ENCODE data around the gene CTSZ. TPM values are rescaled to one million over a fixed set of nuclear protein-coding genes. Genes with fewer than 3 reads are reported as not detected.

CTSZ gene
- total and polyA plus RNA-seq, 4 donors: 11.8 to 233 (median 188) TPM

GRCh38 chr20:59004763-59005522 is 2.1 kb downstream of the CTSZ start:
- Histone ChIP-seq H3K9me3 (ENCODE audit: control insufficient read depth in 4 of 4, low read length in 3 of 4) (no peaks in the 10 kb centered on the region), H3K27ac (ENCODE audit: low read depth in 1 of 2, low read length in 2 of 2) (peak overlapping the region; percentile 82 to 92), H3K36me3 (ENCODE audit: control insufficient read depth in 4 of 4, insufficient read depth in 3 of 4, low read depth in 1 of 4, low read length in 3 of 4) (peaks cover 6 to 12% (median 10%) of the 10 kb centered on the region in 4 donors), H3K9ac (ENCODE audit: low read depth in 1 of 2, low read length in 2 of 2) (peak overlapping the region; percentile 52 to 68), H3K4me1 (ENCODE audit: control insufficient read depth in 4 of 4, insufficient read depth in 4 of 4, low read length in 3 of 4) (peaks cover 11 to 38% (median 26%) of the 10 kb centered on the region in 4 donors), H3K27me3 (ENCODE audit: control insufficient read depth in 4 of 4, insufficient read depth in 4 of 4, low read length in 3 of 4) (no peaks in the 10 kb centered on the region), H3K4me3 (ENCODE audit: low read depth in 1 of 3, low read length in 3 of 3) (peak overlapping the region; percentile 43 to 83 (median 68))
- WGBS: 29% methylated on average over 17 of the region's 17 CpGs
- TF ChIP-seq SP1 (IDR thresholded peaks at IDR 0.05) (peak; percentile 16), NR2F2 (IDR thresholded peaks at IDR 0.05) (no peak), RXRA (IDR thresholded peaks at IDR 0.05) (peak; percentile 36 to 78), HNF4A (conservative IDR thresholded peaks at IDR 0.05) (peak; percentile 36 to 68)
- no peak for DNase-seq (ENCODE audit: low spot score)

- Histone ChIP-seq H3K9ac (ENCODE audit: low read depth in 1 of 2, low read length in 2 of 2) (no peak overlapping the region), H3K4me1 (ENCODE audit: control insufficient read depth in 4 of 4, insufficient read depth in 4 of 4, low read length in 3 of 4) (peaks cover 11 to 38% (median 26%) of the 10 kb centered on the region in 4 donors), H3K27ac (ENCODE audit: low read depth in 1 of 2, low read length in 2 of 2) (peak overlapping the region; percentile 82 to 92), H3K36me3 (ENCODE audit: control insufficient read depth in 4 of 4, insufficient read depth in 3 of 4, low read depth in 1 of 4, low read length in 3 of 4) (peaks cover 7 to 15% (median 11%) of the 10 kb centered on the region in 4 donors), H3K27me3 (ENCODE audit: control insufficient read depth in 4 of 4, insufficient read depth in 4 of 4, low read length in 3 of 4) (no peaks in the 10 kb centered on the region), H3K9me3 (ENCODE audit: control insufficient read depth in 4 of 4, low read length in 3 of 4) (no peaks in the 10 kb centered on the region), H3K4me3 (ENCODE audit: low read depth in 1 of 3, low read length in 3 of 3) (peak overlapping the region in 1 of 3 donors; percentile 83)
- no peak for TF ChIP-seq HNF4A (conservative IDR thresholded peaks at IDR 0.05)
- 66% methylated on average over 4 of the region's 4 CpGs for WGBS
- DNase-seq (ENCODE audit: low spot score): no peak
Measured at GRCh38 chr20:59004493-59004762, 2.6 kb downstream of the CTSZ start.

- Histone ChIP-seq H3K27me3 (ENCODE audit: control insufficient read depth in 4 of 4, insufficient read depth in 4 of 4, low read length in 3 of 4) (no peaks in the 10 kb centered on the region), H3K27ac (ENCODE audit: low read depth in 1 of 2, low read length in 2 of 2) (peak overlapping the region; percentile 82 to 92), H3K4me1 (ENCODE audit: control insufficient read depth in 4 of 4, insufficient read depth in 4 of 4, low read length in 3 of 4) (peaks cover 11 to 38% (median 26%) of the 10 kb centered on the region in 4 donors), H3K9ac (ENCODE audit: low read depth in 1 of 2, low read length in 2 of 2) (no peak overlapping the region), H3K4me3 (ENCODE audit: low read depth in 1 of 3, low read length in 3 of 3) (no peak overlapping the region), H3K36me3 (ENCODE audit: control insufficient read depth in 4 of 4, insufficient read depth in 3 of 4, low read depth in 1 of 4, low read length in 3 of 4) (peaks cover 11 to 19% (median 13%) of the 10 kb centered on the region in 4 donors), H3K9me3 (ENCODE audit: control insufficient read depth in 4 of 4, low read length in 3 of 4) (no peaks in the 10 kb centered on the region)
- TF ChIP-seq GABPA (IDR thresholded peaks at IDR 0.05 in 1 of 2, conservative IDR thresholded peaks at IDR 0.05 in 1 of 2): no peak
- TF ChIP-seq YY1 (IDR thresholded peaks at IDR 0.05): no peak
- TF ChIP-seq TAF1 (conservative IDR thresholded peaks at IDR 0.05): no peak
- 88% methylated on average over 16 of the region's 16 CpGs for WGBS
- DNase-seq (ENCODE audit: low spot score): no peak
Measured at GRCh38 chr20:59003836-59004492, 3.1 kb downstream of the CTSZ start.

- H3K9me3 ChIP-seq (ENCODE audit: control insufficient read depth in 4 of 4, low read length in 3 of 4): no peaks in the 10 kb centered on the region
- DNase-seq (ENCODE audit: low spot score): no peak
- H3K4me1 ChIP-seq (ENCODE audit: control insufficient read depth in 4 of 4, insufficient read depth in 4 of 4, low read length in 3 of 4): peaks cover 11 to 38% (median 26%) of the 10 kb centered on the region in 4 donors
- H3K27me3 ChIP-seq (ENCODE audit: control insufficient read depth in 4 of 4, insufficient read depth in 4 of 4, low read length in 3 of 4): no peaks in the 10 kb centered on the region
- H3K9ac ChIP-seq (ENCODE audit: low read depth in 1 of 2, low read length in 2 of 2): no peak overlapping the region
- no peak overlapping the region for H3K27ac ChIP-seq (ENCODE audit: low read depth in 1 of 2, low read length in 2 of 2)
- WGBS: 92% methylated on average over 17 of the region's 17 CpGs
- H3K36me3 ChIP-seq (ENCODE audit: control insufficient read depth in 4 of 4, insufficient read depth in 3 of 4, low read depth in 1 of 4, low read length in 3 of 4): peaks cover 11 to 22% (median 16%) of the 10 kb centered on the region in 4 donors
- H3K4me3 ChIP-seq (ENCODE audit: low read depth in 1 of 3, low read length in 3 of 3): no peak overlapping the region
- TF ChIP-seq YY1 (IDR thresholded peaks at IDR 0.05) (no peak), ATF3 (IDR thresholded peaks at IDR 0.05) (no peak), RAD21 (IDR thresholded peaks at IDR 0.05) (no peak), REST (IDR thresholded peaks at IDR 0.05) (no peak), MAX (IDR thresholded peaks at IDR 0.05) (no peak), EGR1 (IDR thresholded peaks at IDR 0.05; ENCODE audit: low read depth in 2 of 2) (no peak), NR2F2 (IDR thresholded peaks at IDR 0.05) (no peak)
- TF ChIP-seq, protein P1, sequence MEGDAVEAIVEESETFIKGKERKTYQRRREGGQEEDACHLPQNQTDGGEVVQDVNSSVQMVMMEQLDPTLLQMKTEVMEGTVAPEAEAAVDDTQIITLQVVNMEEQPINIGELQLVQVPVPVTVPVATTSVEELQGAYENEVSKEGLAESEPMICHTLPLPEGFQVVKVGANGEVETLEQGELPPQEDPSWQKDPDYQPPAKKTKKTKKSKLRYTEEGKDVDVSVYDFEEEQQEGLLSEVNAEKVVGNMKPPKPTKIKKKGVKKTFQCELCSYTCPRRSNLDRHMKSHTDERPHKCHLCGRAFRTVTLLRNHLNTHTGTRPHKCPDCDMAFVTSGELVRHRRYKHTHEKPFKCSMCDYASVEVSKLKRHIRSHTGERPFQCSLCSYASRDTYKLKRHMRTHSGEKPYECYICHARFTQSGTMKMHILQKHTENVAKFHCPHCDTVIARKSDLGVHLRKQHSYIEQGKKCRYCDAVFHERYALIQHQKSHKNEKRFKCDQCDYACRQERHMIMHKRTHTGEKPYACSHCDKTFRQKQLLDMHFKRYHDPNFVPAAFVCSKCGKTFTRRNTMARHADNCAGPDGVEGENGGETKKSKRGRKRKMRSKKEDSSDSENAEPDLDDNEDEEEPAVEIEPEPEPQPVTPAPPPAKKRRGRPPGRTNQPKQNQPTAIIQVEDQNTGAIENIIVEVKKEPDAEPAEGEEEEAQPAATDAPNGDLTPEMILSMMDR (IDR thresholded peaks at IDR 0.05; ENCODE audit: low read depth, low read length, missing input control): no peak
Measured at GRCh38 chr20:59002874-59003399, 4.1 kb downstream of the CTSZ start.
